Fibroblast of pulmonary artery (primary cell): Measurements from ENCODE around the gene FAAP20.

Experiments
- DNase-seq: peaks from one replicate; pipeline ENCODE4 v3.0.0-alpha.2; 2010; ENCODE audit warnings: low read depth
- H3K4me3 ChIP-seq: replicated peaks from 2 replicates; pipeline ENCODE4 v1.5.1; 2011; ENCODE audit warnings: low read depth, mild to moderate bottlenecking, control low read depth, low read length, moderate library complexity
- CTCF ChIP-seq: IDR thresholded peaks from 2 replicates; pipeline ENCODE4 v1.5.1; 2011; ENCODE audit warnings: mild to moderate bottlenecking, control low read depth, low read length, inconsistent platforms; ENCODE audit errors: missing control alignments

The FAAP20 gene

GRCh38 chr1:2145946-2146835 is 48.4 kb downstream of the FAAP20 start:
- no peak for DNase-seq
- no peak for TF ChIP-seq CTCF

GRCh38 chr1:2144501-2145090 is 50.0 kb downstream of the FAAP20 start:
- no peak for DNase-seq
- H3K4me3 ChIP-seq, result no peak overlapping the region
- no peak for TF ChIP-seq CTCF

More at GRCh38 chr1:2145946-2146835, 48.4 kb downstream of the FAAP20 start:
- H3K4me3 ChIP-seq, result no peak overlapping the region

- no peak for TF ChIP-seq CTCF
- no peak overlapping the region for H3K4me3 ChIP-seq
- DNase-seq, result no peak
Observed at GRCh38 chr1:2143814-2144500, 50.6 kb downstream of the FAAP20 start.

- no peak for DNase-seq
- H3K4me3 ChIP-seq, result no peak overlapping the region
- no peak for TF ChIP-seq CTCF
Observed at GRCh38 chr1:2141025-2141424, 53.5 kb downstream of the FAAP20 start.
